Natural killer cell (primary cell): ENCODE results near the gene MID1. TPM values are rescaled to one million over a fixed set of nuclear protein-coding genes. Genes with fewer than 3 reads are reported as not detected.

ENCODE experiments used
- ATAC-seq, 3 donors: fragments of 150-1000 bp in 2 of 3; fragments of 200-7000 bp in 1 of 3; cut with Tn5 transposase; 1 replicate in 1 of 3; 2 replicates in 2 of 3; pipeline ENCODE4 v1.10.0; 2021; ENCODE audit warnings: mild to moderate bottlenecking in 2 of 3, moderate library complexity in 2 of 3
- DNase-seq, 2 donors: peaks; one replicate each; pipeline versions ENCODE4 v3.0.0 to v3.0.0-alpha.2; 2013 to 2021; ENCODE audit warnings: mixed read lengths in 1 of 2
- H3K27ac ChIP-seq: one replicate; pipeline ENCODE4 v1.5.1; 2013; ENCODE audit warnings: mild to moderate bottlenecking, low read length
- H3K27me3 ChIP-seq: one replicate; pipeline ENCODE4 v1.6.1; 2013; ENCODE audit warnings: low read length; ENCODE audit not compliant: control insufficient read depth, insufficient read depth
- H3K36me3 ChIP-seq: one replicate; pipeline ENCODE4 v1.6.1; 2013; ENCODE audit warnings: low read length; ENCODE audit not compliant: control insufficient read depth, insufficient read depth
- H3K4me1 ChIP-seq: one replicate; pipeline ENCODE4 v1.6.1; 2013; ENCODE audit warnings: low read length; ENCODE audit not compliant: control insufficient read depth, insufficient read depth
- H3K4me3 ChIP-seq: one replicate; pipeline ENCODE4 v1.5.1; 2013; ENCODE audit warnings: low read length
- H3K9me3 ChIP-seq: one replicate; pipeline ENCODE4 v1.6.1; 2013; ENCODE audit warnings: low read length; ENCODE audit not compliant: control insufficient read depth, insufficient read depth
- H3K27ac Mint-ChIP-seq, 2 donors: one replicate each; pipeline ENCODE4 v1.8.0; 2022; ENCODE audit warnings: mild to moderate bottlenecking in 2 of 2, mixed read lengths in 2 of 2, moderate library complexity in 1 of 2
- H3K27me3 Mint-ChIP-seq, 2 donors: one replicate each; pipeline ENCODE4 v1.8.0; 2022; ENCODE audit warnings: low read depth in 2 of 2, mixed read lengths in 2 of 2
- H3K36me3 Mint-ChIP-seq: one replicate; pipeline ENCODE4 v1.8.0; 2022; ENCODE audit warnings: mixed read lengths
- H3K4me1 Mint-ChIP-seq, 2 donors: one replicate each; pipeline ENCODE4 v1.8.0; 2022; ENCODE audit warnings: mixed read lengths in 2 of 2
- H3K4me3 Mint-ChIP-seq: one replicate; pipeline ENCODE4 v1.8.0; 2022; ENCODE audit warnings: mild to moderate bottlenecking, moderate library complexity, mixed read lengths
- H3K9me3 Mint-ChIP-seq, 2 donors: one replicate each; pipeline ENCODE4 v1.8.0; 2022; ENCODE audit warnings: mixed read lengths in 2 of 2
- WGBS: methylation state at CpG from one replicate; pipeline ENCODE4 v1.1.7; 2013; ENCODE audit warnings: missing lambda C conversion rate; ENCODE audit not compliant: insufficient coverage; 5-methylcytosine and 5-hydroxymethylcytosine counted together
- intact Hi-C: fragments of 100-400 bp; cut with micrococcal nuclease; formaldehyde crosslinking; loops from one replicate; pipeline ENCODE4 v1.14.2; 2022
- total RNA-seq, 4 donors: library from RNA; stranded (reverse); fragments of 120-200 nt in 1 of 4; gene quantifications; one replicate each; pipeline versions ENCODE4 v1.2.3 to v1.2.4, GENCODE V29; 2013 to 2022
- TF ChIP-seq, protein P1 (sequence below): fragments of 200-600 bp; IDR thresholded peaks from one replicate; pipeline ENCODE4 v1.8.0; 2022; ENCODE audit warnings: antibody characterized with exemption

MID1 gene
- total RNA-seq, 3 donors from 2014 or later (not counting 1 experiment from before 2014, with no cell fraction given), result not detected

DNA sequence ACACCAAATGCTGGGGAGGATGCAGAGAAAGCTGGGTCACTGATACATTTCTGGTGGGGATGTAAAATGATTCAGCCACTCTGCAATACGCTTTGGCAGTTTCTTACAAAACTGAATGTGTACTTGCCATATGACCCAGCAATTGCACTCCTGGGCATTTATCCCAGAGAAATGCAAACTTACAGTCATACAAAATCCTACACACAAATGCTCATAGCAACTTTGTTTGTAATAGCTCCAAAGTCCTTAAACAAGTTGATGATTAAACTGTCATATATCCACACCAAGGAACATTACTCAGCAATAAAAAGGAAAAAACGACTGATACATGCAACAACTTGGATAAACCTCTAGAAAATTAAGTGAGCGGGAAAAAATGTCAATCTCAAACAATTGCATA is 12.3 kb downstream of the MID1 start:
- H3K36me3 Mint-ChIP-seq, result no peaks in the 10 kb centered on the region
- 100% methylated on average over 1 of the region's 3 CpGs for WGBS
- DNase-seq (no peak), ATAC-seq (no peak)
- no peaks in the 10 kb centered on the region for H3K36me3 ChIP-seq
- H3K9me3 ChIP-seq, result no peaks in the 10 kb centered on the region
- no peak overlapping the region for H3K27ac Mint-ChIP-seq
- H3K4me3 Mint-ChIP-seq, result no peak overlapping the region
- TF ChIP-seq, protein P1, sequence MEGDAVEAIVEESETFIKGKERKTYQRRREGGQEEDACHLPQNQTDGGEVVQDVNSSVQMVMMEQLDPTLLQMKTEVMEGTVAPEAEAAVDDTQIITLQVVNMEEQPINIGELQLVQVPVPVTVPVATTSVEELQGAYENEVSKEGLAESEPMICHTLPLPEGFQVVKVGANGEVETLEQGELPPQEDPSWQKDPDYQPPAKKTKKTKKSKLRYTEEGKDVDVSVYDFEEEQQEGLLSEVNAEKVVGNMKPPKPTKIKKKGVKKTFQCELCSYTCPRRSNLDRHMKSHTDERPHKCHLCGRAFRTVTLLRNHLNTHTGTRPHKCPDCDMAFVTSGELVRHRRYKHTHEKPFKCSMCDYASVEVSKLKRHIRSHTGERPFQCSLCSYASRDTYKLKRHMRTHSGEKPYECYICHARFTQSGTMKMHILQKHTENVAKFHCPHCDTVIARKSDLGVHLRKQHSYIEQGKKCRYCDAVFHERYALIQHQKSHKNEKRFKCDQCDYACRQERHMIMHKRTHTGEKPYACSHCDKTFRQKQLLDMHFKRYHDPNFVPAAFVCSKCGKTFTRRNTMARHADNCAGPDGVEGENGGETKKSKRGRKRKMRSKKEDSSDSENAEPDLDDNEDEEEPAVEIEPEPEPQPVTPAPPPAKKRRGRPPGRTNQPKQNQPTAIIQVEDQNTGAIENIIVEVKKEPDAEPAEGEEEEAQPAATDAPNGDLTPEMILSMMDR, result no peak
- H3K4me3 ChIP-seq, result no peak overlapping the region
- intact Hi-C loops, result no loop called here
- peaks cover under 1 to 8% of the 10 kb centered on the region in 2 donors for H3K27me3 Mint-ChIP-seq
- H3K27me3 ChIP-seq, result no peaks in the 10 kb centered on the region
- H3K27ac ChIP-seq, result no peak overlapping the region
- no peaks in the 10 kb centered on the region for H3K4me1 ChIP-seq
- H3K9me3 Mint-ChIP-seq, result no peaks in the 10 kb centered on the region
- H3K4me1 Mint-ChIP-seq, result no peaks in the 10 kb centered on the region

DNA sequence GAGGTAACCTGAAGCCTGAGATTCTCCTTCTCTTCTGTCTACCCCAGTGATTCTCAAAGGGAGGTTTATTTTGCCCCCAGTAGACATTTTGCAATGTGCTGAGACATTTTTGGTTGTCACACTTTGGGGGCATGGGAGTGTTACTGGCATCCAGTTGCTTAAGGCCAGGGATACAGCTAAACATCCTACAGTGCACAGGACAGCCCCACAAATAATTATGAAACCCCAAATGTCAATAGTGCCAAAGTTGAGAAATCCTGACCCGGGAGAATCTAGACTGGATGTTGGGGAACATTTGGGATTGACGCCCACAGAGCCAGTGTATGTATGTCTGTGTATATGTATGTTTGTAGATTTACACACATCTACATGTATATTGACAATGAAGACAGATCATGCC is 13.2 kb downstream of the MID1 start:
- no peak overlapping the region for H3K27ac Mint-ChIP-seq
- no peaks in the 10 kb centered on the region for H3K4me1 ChIP-seq
- no peaks in the 10 kb centered on the region for H3K36me3 Mint-ChIP-seq

DNA sequence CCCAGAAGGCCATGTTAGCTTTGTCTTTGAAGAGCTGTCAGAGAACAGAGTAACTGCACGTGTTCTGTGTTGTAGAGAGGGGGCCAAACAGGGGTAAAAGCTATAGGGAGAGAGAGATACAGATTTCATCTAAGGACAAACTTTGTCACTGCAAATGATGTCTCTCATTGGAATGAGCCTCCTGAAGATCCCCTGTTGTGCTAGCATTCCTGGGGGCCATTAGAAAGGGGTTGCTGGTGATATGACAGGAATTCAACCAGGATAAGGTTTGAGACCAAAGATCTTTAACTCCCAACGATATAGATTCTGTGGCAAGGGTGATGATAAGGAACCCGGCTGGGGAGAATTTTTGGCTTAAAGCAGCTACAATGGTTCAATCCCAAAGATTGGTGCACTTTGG is 16.8 kb downstream of the MID1 start:
- TF ChIP-seq, protein P1, result no peak
- no peak for ATAC-seq
- no peaks in the 10 kb centered on the region for H3K4me1 ChIP-seq
- no peaks in the 10 kb centered on the region for H3K4me1 Mint-ChIP-seq
- peaks cover 2 to 9% of the 10 kb centered on the region in 2 donors for H3K27me3 Mint-ChIP-seq
- no peak for DNase-seq
- intact Hi-C loops, result no loop called here
- no peak overlapping the region for H3K4me3 Mint-ChIP-seq
- H3K4me3 ChIP-seq, result no peak overlapping the region
- no peaks in the 10 kb centered on the region for H3K36me3 Mint-ChIP-seq
- 70% methylated on average over 2 of the region's 3 CpGs for WGBS
- no peak overlapping the region for H3K27ac Mint-ChIP-seq
- H3K27me3 ChIP-seq, result no peaks in the 10 kb centered on the region
- no peaks in the 10 kb centered on the region for H3K9me3 Mint-ChIP-seq
- H3K27ac ChIP-seq, result no peak overlapping the region
- H3K9me3 ChIP-seq, result no peaks in the 10 kb centered on the region
- no peaks in the 10 kb centered on the region for H3K36me3 ChIP-seq

More for the DNA sequence above, 13.2 kb downstream of the MID1 start:
- DNase-seq (no peak), ATAC-seq (no peak)
- H3K4me3 ChIP-seq, result no peak overlapping the region
- TF ChIP-seq, protein P1, result no peak
- H3K9me3 Mint-ChIP-seq, result no peaks in the 10 kb centered on the region
- H3K27me3 Mint-ChIP-seq, result peaks cover 2 to 9% of the 10 kb centered on the region in 2 donors
- intact Hi-C loops, result no loop called here
- no peak overlapping the region for H3K27ac ChIP-seq
- no CpG with 5 or more reads among the region's 2 CpGs for WGBS
- H3K4me1 Mint-ChIP-seq, result no peaks in the 10 kb centered on the region
- no peaks in the 10 kb centered on the region for H3K27me3 ChIP-seq
- no peaks in the 10 kb centered on the region for H3K36me3 ChIP-seq
- H3K9me3 ChIP-seq, result no peaks in the 10 kb centered on the region
- no peak overlapping the region for H3K4me3 Mint-ChIP-seq

DNA sequence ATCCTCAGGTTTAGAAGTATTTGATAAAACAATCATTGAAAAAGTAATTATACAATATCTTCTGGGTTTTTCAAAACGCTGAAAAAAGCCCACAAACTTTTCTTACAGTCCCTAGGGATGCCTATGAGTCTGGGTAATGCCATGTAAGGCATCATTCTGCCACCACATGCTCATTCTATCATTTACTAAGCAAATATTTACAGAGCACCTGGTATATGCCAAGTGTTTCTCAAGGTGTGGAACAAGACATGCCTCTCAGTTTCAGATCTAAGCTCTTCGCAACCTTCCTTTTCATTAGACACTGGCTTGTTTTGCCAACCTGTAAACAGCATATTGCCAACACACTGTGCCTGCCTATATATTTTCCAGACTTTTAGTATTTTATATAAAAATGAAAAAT is 17.7 kb downstream of the MID1 start:
- Histone ChIP-seq H3K27me3 (no peaks in the 10 kb centered on the region), H3K36me3 (no peaks in the 10 kb centered on the region), H3K4me3 (no peak overlapping the region), H3K9me3 (no peaks in the 10 kb centered on the region), H3K27ac (no peak overlapping the region), H3K4me1 (no peaks in the 10 kb centered on the region)
- TF ChIP-seq, protein P1, result no peak
- H3K4me3 Mint-ChIP-seq, result no peak overlapping the region
- no peaks in the 10 kb centered on the region for H3K9me3 Mint-ChIP-seq
- 100% methylated on average over 1 of the region's 2 CpGs for WGBS
- no peaks in the 10 kb centered on the region for H3K36me3 Mint-ChIP-seq
- intact Hi-C loops, result no loop called here
- no peak for DNase-seq
- H3K27me3 Mint-ChIP-seq, result peaks cover 2 to 9% of the 10 kb centered on the region in 2 donors
- no peak overlapping the region for H3K27ac Mint-ChIP-seq
- no peak for ATAC-seq
- no peaks in the 10 kb centered on the region for H3K4me1 Mint-ChIP-seq
